ENCODE data around the gene MTHFR.
A peak's percentile ranks its signal among the peaks of the same experiment; 100 is the strongest.

GRCh38 chr1:11736746-11737639 is 68.8 kb downstream of the MTHFR start:
- TF ChIP-seq EP300 (IDR thresholded peaks at IDR 0.05) = peak in 1 of 4 donors; percentile 40
- TF ChIP-seq, protein P1, sequence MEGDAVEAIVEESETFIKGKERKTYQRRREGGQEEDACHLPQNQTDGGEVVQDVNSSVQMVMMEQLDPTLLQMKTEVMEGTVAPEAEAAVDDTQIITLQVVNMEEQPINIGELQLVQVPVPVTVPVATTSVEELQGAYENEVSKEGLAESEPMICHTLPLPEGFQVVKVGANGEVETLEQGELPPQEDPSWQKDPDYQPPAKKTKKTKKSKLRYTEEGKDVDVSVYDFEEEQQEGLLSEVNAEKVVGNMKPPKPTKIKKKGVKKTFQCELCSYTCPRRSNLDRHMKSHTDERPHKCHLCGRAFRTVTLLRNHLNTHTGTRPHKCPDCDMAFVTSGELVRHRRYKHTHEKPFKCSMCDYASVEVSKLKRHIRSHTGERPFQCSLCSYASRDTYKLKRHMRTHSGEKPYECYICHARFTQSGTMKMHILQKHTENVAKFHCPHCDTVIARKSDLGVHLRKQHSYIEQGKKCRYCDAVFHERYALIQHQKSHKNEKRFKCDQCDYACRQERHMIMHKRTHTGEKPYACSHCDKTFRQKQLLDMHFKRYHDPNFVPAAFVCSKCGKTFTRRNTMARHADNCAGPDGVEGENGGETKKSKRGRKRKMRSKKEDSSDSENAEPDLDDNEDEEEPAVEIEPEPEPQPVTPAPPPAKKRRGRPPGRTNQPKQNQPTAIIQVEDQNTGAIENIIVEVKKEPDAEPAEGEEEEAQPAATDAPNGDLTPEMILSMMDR (IDR thresholded peaks at IDR 0.05) = no peak
- TF ChIP-seq POLR2A (IDR thresholded peaks at IDR 0.05) = peak in 1 of 4 donors; percentile 40
- TF ChIP-seq POLR2AphosphoS5 (IDR thresholded peaks at IDR 0.05) = peak; percentile 8 to 82

Data from upper lobe of left lung (tissue), 4 donors.